ENCODE results near the gene MRPL9.

The MRPL9 gene

DNA sequence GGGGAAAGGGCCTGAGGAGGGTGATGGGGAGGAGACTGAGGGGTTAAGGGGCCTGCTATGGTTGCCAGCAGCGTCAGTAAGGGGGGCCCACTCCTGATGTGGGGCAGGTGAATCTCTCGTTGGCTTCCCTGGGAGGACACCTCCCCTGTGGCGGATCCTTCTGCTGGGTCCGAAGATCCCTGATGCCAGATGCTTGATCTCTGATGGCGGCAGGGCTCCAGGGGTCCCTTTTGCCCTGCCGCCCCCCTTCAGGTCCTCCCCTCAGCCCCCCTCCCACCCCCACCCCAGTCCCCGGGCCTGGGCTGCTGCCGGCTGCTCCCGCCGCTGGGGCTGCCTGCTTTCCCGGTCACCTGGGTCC, 46.9 kb downstream of the MRPL9 start:
- TF ChIP-seq, protein P1, sequence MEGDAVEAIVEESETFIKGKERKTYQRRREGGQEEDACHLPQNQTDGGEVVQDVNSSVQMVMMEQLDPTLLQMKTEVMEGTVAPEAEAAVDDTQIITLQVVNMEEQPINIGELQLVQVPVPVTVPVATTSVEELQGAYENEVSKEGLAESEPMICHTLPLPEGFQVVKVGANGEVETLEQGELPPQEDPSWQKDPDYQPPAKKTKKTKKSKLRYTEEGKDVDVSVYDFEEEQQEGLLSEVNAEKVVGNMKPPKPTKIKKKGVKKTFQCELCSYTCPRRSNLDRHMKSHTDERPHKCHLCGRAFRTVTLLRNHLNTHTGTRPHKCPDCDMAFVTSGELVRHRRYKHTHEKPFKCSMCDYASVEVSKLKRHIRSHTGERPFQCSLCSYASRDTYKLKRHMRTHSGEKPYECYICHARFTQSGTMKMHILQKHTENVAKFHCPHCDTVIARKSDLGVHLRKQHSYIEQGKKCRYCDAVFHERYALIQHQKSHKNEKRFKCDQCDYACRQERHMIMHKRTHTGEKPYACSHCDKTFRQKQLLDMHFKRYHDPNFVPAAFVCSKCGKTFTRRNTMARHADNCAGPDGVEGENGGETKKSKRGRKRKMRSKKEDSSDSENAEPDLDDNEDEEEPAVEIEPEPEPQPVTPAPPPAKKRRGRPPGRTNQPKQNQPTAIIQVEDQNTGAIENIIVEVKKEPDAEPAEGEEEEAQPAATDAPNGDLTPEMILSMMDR (IDR thresholded peaks at IDR 0.05; ENCODE audit: low read depth, low read length): no peak
- no peak for DNase-seq (ENCODE audit: low read depth in 2 of 2)
- H3K4me3 ChIP-seq (replicated peaks in 1 of 2; ENCODE audit: low read depth in 2 of 2, low read length in 2 of 2): no peak overlapping the region

DNA sequence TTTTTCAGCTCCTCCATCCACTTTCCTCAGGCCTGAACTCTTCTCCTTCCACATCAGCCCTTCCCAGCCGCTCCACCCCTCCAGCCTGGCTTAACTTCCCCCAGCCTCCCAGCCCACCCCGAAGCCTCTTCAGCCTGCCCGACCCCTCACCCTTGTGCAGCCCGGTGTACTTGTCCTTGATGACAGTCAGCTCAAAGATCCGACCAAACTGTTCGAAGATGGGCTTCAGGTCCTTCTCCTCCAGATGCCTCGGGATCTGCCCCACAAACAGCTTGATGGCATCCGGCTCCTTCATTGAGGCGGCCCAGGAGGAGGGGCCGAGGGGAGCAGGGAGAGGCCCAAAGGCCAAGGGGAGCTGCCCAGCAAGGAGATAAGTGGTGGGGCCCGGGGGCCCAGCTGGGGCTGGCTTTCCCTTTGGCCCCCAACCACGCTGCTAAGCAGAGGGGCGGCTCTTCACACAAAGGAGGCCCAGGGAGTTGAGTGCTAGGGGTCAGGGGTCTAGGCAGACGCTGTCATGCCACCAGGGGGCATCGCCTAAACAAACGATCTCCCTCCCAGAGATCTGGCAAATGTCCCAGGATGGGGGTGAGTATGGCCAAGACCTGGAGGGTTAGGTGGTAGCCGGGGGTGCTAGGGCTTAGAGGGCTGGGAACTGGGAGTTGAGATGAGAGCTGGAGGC, 47.4 kb downstream of the MRPL9 start:
- TF ChIP-seq, protein P1 (IDR thresholded peaks at IDR 0.05; ENCODE audit: low read depth, low read length): no peak
- DNase-seq (ENCODE audit: low read depth in 2 of 2): no peak
- no peak overlapping the region for H3K4me3 ChIP-seq (replicated peaks in 1 of 2; ENCODE audit: low read depth in 2 of 2, low read length in 2 of 2)

DNA sequence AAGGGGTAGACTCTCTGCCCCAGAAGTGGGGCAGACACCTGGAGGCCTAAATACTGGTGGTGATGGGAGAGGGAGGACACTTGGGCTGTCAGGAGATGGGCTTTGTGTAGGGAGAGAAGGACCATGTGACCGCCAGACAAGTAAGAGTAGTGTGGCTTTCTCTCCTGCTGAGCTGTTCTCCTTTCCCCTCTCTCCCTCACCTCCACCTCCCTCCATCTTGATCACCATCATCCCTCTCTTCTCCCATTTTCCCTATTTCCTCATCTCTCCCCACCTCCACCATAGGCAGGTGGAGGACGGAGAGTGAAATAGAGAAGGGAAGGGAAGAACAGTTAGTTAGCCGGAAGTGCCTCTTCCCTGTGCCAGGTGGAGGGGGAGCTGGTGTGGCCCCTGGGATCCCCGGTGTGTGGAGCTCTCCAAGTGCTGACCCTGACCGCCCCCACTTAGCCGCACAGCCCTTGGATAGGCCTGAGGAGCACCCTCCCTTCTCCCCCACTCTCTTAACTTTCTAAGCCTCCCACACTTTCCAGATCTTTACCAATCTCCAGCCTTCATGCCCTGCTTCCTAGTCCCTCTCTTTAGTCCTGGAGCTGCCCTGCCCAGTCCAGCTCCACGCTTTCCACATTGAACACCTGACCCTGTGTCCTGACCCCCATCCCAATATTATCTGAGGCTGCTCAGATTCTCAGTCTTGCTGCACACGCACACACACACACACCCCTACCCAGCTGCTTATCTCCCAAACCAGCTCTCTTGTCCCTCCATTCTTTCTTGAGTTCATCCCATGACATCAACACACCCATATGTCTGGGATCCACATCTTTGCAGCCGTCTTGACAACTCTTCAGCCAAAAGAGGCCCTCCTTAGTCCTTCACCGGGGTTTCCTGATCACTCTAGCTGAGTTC, 48.2 kb downstream of the MRPL9 start:
- DNase-seq (ENCODE audit: low read depth in 2 of 2): no peak
- no peak overlapping the region for H3K4me3 ChIP-seq (replicated peaks in 1 of 2; ENCODE audit: low read depth in 2 of 2, low read length in 2 of 2)
- TF ChIP-seq, protein P1 (IDR thresholded peaks at IDR 0.05; ENCODE audit: low read depth, low read length): no peak

DNA sequence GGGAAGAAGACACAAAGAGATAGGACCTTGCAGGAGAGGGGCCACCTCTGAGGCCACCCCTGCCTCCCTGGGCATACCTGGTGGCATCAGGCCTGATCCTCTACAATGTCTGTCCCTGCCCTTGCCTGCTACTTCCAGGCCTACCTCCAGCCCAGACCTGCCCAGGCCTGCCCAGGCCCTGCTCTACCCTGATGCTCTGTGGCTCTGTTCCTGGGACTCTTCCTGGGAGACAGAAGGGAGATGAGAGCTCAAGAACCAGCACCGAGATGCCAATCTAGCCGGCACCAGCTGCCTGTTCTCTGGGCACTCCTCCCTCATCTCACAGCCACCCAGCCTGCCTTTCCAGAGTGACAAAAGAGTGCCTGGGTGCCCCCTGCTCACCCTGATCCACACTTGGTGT, 49.4 kb downstream of the MRPL9 start:
- TF ChIP-seq, protein P1 (IDR thresholded peaks at IDR 0.05; ENCODE audit: low read depth, low read length): no peak
- H3K4me3 ChIP-seq (replicated peaks in 1 of 2; ENCODE audit: low read depth in 2 of 2, low read length in 2 of 2): no peak overlapping the region
- DNase-seq (ENCODE audit: low read depth in 2 of 2): no peak

DNA sequence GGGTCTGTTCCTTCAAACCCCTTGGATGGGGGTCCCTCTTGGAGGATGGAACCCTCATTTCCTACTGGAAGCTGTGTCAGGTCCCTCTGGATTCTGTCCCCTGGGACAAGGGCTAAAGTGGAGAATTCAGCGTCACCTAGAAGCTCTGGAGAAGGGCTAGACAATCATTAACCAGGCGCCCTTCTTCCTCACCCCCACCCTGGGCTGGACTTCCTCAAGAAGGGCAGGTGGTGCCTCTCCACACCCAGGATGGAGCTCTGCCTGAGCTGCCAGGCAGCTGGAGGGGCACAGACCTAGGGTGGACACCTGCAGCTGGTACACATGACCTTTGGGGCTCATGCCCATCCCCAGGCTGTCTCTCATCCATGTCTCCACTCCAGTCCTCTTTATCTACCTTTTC, 50.3 kb downstream of the MRPL9 start:
- no peak for DNase-seq (ENCODE audit: low read depth in 2 of 2)

DNA sequence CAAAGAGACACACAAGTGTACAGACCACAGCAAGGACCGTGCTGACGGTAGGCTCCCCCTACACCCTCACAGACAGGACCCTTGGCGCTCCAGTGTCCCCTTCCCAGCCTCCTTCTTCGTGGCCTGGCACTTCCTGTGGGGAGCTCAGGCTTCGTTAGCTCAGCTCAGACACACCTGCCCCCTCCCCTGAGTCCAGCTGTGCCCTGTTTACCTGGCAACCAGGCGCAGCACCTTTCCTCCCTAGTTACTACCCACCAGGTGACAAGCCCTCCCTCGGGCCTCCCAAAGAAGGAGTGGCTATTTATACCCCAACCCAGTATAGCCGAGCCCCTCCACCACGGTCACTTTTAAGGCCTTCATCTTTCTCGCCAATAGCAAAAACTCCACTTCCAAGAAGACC, 51.3 kb downstream of the MRPL9 start:
- TF ChIP-seq, protein P1 (IDR thresholded peaks at IDR 0.05; ENCODE audit: low read depth, low read length): no peak
- H3K4me3 ChIP-seq (replicated peaks in 1 of 2; ENCODE audit: low read depth in 2 of 2, low read length in 2 of 2): no peak overlapping the region
- no peak for DNase-seq (ENCODE audit: low read depth in 2 of 2)

More for the DNA sequence above, 50.3 kb downstream of the MRPL9 start:
- TF ChIP-seq, protein P1 (IDR thresholded peaks at IDR 0.05; ENCODE audit: low read depth, low read length): no peak
- no peak overlapping the region for H3K4me3 ChIP-seq (replicated peaks in 1 of 2; ENCODE audit: low read depth in 2 of 2, low read length in 2 of 2)

Measured in cardiac fibroblast (primary cell).